HTR-8/SVneo (cell line): Measurements from ENCODE around the gene ANKDD1B.
A peak's percentile ranks its signal among the peaks of the same experiment; 100 is the strongest.
"Not testable (repeated sequence)": the region's sequence is repeated elsewhere in the genome, so short reads cannot be mapped to it uniquely, and the experiment has no call there.

Source experiments
- DNase-seq: peaks from one replicate; pipeline ENCODE4 v3.0.0; 2011; ENCODE audit warnings: low spot score, mixed read lengths; ENCODE audit not compliant: insufficient read length
- FAIRE-seq: peaks from 2 replicates; lab custom pipeline; 2011; peaks lifted over from hg19 to GRCh38; lab: Jason Lieb, UNC

The ANKDD1B gene

DNA sequence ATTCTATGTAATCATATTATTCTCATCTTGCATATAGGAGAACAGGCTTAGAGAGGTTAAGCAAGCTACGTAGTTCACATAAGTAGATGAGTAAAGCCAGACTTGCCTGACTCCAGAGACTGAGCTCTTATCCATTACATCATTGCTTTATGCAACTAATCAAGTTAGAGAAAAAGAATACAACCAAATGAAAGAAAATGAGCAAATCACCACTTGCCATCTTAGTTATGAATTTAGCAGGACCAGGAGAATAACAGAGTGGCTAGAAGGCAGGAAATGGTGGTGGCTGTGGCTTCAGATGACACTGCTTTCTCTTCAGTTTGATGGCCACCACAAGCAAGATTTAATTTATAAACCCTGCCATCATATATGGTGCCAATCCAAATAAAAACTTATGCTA, 79.4 kb downstream of the ANKDD1B start:
- FAIRE-seq (no peak), DNase-seq (no peak)

DNA sequence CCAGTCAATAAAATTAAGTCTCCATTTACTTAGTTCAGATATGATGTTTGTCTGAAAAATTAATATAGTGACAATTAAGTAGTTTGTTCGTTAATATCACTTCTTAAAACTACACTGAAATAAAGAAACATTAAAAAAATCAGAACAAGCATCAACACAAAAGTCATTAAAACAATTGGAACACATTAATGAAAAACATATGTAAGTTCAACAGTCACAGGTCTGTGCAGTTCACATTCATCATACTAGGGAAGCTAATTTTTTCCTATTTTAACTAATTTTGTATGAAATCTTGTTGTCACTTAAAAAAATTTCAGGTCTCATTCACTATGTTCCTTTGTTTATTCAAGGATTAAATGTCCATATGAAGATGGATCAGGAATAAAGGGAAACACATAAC, 83.5 kb downstream of the ANKDD1B start:
- FAIRE-seq = no peak
- DNase-seq = no peak

DNA sequence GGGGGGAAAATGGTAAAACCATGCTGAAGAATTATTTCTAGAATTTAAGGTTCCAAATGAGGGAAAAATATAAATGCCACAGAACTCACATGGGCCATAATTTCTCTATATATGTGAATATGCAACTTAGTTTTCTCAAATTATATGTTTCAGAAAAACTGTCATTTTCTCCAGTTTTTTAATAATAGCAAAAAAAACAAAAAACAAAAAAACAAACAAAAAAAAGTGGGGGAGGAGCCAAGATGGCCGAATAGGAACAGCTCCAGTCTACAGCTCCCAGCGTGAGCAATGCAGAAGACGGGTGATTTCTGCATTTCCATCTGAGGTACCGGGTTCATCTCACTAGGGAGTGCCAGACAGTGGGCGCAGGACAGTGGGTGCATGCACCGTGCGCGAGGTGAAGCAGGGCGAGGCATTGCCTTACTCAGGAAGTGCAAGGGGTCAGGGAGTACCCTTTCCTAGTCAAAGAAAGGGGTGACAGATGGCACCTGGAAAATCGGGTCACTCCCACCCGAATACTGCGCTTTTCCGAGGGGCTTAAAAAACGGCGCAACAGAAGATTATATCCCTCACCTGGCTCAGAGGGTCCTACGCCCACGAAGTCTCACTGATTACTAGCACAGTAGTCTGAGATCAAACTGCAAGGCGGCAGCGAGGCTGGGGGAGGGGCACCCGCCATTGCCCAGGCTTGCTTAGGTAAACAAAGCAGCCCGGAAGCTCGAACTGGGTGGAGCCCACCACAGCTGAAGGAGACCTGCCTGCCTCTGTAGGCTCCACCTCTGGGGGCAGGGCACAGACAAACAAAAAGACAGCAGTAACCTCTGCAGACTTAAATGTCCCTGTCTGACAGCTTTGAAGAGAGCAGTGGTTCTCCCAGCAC, 84.5 kb downstream of the ANKDD1B start:
- not testable (repeated sequence) for DNase-seq

DNA sequence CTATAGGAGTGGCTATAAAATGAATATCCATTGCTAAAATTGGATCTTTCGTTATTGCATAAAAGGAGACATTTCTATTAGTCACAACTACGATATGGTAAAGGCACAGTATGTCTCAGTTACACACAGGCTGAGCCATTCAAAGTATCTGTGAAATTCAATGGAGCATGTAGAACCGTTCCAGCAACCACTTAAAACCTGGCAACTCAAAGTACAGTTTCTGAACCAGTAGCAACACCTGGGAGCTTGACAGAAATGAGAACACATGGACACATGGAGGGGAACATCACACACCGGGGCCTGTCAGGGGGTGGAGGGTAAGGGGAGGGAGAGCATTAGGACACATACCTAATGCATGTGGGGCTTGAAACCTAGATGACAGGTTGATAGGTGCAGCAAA, 90.6 kb downstream of the ANKDD1B start:
- FAIRE-seq (no peak), DNase-seq (no peak)

More for the DNA sequence above, 84.5 kb downstream of the ANKDD1B start:
- FAIRE-seq = not testable (repeated sequence)

DNA sequence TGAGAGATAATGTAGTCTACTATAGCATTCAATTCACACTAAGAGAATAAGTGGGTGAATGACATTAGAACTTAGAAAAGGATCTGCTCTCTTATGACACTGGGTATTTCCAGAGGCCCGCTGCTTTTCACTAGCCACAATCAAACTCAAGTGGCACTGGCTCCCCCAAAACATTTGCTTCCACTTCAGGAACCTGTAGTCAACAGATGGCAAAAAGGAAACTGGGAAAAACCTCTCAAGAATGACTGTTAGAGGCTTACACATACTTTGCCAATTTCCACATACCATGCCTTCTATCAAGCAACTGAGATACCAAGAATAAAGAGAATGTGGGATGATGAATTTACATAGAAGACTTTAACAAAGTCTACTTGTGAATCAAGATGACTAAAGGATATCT, 94.8 kb downstream of the ANKDD1B start:
- no peak for FAIRE-seq
- DNase-seq = no peak

DNA sequence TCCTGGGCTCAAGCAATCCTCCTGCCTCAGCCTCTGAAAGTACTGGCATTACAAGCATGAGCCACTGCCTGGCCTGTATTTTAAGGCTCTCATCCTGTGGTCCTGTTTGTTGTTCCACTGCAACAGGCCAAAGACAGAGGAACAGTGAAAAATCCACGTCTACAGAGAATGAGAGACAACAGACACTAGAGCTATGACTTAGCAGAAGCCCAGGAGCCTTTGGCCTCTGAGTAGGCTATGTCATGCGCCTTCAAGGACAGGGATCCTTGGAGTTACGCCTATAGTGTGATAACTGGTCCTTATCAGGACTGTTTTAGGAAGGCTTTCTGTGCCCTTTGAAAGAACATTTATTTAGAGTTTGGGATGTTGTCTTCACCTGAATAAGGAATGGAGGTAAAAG, 95.5 kb downstream of the ANKDD1B start:
- FAIRE-seq = no peak

DNA sequence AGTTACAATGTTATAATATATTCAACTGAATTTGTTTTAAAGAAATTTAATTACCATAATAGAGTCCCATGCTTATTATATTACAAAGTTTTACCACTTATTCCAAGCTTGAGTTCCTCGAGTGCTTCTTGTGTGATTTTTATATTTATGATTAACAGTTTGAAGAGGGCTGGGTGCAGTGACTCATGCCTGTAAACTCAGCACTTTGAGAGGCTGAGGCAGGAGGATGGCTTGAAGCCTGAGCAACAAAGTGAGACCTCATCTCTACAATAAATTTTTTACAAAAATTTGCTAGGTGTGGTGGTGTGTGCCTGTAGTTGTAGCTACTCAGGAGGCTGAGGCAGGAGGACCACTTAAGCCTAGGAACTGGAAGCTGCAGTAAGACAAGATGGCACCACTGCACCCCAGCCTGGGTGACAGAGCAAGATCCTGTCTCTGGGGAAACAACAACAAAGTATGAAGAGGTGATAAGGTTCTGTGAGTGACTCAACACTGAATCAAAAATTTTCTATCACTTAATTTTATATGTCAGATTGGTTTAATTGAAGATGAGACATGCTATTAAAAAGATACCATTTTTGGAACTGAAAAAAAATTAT, 96.8 kb downstream of the ANKDD1B start:
- DNase-seq = no peak

More for the DNA sequence above, 95.5 kb downstream of the ANKDD1B start:
- DNase-seq = no peak

DNA sequence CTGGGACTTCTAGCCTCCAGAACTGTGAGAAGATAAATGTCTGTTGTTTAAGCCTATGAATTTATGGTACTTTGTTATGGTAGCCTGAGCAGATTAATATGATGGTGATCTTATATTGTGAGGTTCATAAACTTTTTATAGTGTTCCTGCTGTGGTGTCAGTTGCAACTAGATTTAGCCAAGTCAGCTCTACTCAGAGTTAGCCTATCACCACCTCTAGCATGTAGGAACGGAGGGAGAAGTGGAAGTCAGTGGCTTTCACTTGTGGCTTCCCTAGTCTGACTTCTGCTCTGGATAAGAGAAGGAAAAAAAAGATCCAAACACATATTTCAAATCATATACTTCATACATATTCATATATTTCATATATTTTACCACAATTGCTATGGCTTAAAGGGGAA, 99.4 kb downstream of the ANKDD1B start:
- no peak for DNase-seq
- FAIRE-seq = no peak

More for the DNA sequence above, 96.8 kb downstream of the ANKDD1B start:
- no peak for FAIRE-seq

DNA sequence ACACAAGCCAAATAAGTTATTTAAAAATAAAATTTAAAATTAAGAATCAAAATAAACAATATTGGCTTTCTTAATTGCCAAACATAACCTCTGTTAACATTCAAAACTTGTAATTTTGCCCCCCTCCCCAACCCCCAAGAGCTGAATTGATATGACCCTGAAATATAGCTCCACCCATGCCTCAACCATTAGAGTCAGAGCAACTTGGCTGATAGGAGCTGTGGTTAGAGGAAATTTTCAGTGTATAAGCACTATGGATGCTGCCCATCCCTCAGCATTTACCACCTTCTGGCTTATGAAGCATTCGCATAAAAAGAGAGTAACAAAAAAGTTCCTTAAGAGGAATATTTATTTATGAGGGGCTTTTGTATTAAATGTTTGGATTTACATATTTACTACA, 99.9 kb downstream of the ANKDD1B start:
- FAIRE-seq (no peak), DNase-seq (no peak)

DNA sequence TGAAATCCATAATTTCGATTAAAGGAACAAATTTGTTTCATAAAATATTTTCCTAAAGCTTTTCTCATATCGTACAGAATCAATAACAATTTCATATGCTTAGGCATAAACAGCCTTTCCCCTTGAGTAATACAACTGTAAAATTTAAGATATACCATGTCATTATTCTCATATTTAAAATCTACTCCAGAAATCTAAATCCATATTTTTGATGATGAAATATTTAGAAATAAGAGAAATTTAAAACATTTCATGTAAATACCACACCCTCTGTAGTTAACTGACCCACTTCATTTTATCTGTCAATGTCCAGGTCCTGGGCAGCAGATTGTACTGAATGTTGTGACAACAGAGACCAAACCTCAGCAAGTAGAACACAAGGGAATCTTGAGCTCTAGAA, 100.8 kb downstream of the ANKDD1B start:
- DNase-seq = no peak
- FAIRE-seq = no peak

DNA sequence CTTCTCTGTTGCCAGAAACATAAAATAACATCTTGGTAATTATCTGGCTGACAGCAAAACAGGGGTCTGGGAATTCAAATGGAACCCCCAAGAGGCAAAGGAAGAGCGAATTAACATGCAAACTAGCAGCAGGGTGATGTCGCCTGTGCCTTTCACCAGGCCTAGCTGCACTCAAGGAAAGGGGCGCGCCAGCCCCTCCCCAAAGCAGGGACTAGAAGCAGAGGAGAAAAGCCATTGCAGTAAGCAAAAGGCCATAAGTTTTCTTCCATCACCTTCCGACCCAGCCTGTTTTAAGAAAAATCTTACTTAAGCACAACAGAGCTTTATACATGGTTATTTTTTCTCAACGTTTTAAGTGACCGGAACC, 105.4 kb downstream of the ANKDD1B start:
- DNase-seq = peak; percentile 5
- no peak for FAIRE-seq

DNA sequence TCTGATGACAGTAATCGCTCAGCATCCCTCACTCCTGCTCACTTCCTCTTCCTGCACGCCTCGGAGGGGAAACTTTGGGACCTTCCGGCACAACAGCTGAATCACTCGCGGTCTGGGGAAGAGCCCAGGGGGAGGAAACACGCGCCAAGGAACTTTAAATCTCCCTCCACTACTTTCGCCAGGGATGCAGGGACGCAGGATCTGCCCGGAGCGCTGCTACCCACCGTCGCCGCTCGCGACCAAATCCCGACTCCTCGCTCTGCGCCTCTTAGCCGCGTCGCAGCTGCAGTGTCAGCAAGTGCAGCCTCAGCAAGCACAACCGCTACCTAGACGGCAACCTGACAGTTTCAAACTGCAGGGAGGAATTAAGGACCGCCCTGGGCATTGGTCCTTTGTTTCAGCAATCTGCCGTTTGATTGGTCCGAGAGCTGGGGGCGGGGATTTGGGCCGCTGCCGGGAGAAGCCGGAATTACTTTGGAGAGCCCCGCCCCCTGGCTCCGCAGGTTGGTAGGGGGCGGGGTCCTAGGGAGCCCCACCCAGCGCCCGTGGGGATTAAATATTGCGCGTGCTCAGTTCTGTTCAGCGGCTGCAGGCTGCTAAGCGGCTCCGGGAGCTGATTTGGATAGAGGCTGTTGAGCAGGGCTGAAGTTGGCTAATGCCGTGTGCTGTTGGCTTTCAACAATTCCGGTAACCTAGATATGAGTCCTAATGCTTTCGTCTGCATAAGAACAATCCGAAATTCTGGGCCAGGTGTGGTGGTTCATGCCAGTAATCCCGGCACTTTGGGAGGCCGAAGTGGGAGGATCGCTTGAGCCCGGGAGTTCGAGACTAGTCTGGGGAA, 106.0 kb downstream of the ANKDD1B start, which contains the start of gene POC5:
Gene POC5, minus strand, starts transcription at position 356 of the 841 bp plus-strand sequence. CDS start 4,500 bp downstream, outside the sequence.
- FAIRE-seq (peak; percentile 81), DNase-seq (peak; percentile 95)

DNA sequence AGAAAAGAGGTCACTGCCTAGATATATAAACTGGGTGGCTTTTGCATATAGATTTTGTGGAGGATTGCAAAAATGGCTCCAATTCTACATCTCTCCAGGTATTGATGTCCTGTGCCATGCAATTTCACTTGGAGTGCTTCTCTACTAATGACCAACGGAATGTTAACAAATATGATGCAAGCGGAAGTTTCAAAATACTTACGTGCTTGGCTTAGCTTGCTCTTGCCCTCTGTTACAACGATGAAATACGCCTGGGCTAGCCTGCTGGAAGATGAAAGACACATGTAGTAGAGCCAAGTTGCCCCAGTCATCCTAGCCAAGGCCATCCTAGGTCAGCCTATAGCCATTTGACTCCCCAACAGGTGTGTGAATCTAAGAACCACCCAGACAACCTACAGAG, 109.6 kb downstream of the ANKDD1B start:
- FAIRE-seq (no peak), DNase-seq (no peak)
